HG03097 (cell line): ENCODE measurements around the gene ACKR1.
A peak's percentile ranks its signal among the peaks of the same experiment; 100 is the strongest.

Experiments used
- ATAC-seq: cut with Tn5 transposase; IDR thresholded peaks from one replicate; pipeline ENCODE4 v1.9.1; 2021; ENCODE audit not compliant: unreplicated experiment, low FRiP score

The ACKR1 gene

DNA sequence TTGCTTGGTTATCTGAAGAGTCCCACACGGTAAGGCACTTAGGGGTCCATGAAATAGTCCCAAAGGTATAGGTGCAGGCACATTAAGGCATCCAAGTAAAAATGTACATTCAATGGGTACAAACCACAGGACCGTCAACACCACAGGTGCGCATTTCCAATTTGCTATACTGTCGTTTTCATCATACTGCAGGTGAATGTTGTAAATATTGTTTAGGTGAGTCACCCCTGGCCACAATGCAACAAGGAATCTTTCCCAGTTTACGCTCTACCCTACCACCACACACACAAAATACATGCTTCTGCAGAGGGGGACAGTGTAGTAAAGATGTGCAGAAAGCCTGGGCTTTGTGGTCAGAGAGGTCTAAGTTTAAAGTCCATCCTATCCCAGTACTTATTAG lies 19.6 kb upstream of the ACKR1 start:
- ATAC-seq: no peak

DNA sequence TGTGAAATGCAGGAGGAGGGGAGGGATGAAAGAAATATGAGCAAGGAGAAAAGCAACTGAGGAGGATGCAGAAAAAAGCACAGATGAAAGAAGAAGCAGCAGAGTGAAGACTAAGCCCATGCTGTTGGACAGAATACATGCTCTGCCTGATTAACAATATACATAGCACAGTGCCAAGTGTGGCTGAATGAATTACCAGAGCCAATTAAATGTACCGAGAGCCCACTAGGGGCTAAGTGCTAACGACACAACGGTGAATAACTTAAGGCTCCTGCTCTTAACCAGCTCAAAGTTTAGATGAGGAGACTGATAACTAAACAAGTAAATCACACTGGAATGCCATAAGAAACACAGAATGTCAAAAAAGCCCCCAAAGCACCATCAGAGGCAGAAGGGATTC lies 17.6 kb upstream of the ACKR1 start:
- ATAC-seq: no peak

DNA sequence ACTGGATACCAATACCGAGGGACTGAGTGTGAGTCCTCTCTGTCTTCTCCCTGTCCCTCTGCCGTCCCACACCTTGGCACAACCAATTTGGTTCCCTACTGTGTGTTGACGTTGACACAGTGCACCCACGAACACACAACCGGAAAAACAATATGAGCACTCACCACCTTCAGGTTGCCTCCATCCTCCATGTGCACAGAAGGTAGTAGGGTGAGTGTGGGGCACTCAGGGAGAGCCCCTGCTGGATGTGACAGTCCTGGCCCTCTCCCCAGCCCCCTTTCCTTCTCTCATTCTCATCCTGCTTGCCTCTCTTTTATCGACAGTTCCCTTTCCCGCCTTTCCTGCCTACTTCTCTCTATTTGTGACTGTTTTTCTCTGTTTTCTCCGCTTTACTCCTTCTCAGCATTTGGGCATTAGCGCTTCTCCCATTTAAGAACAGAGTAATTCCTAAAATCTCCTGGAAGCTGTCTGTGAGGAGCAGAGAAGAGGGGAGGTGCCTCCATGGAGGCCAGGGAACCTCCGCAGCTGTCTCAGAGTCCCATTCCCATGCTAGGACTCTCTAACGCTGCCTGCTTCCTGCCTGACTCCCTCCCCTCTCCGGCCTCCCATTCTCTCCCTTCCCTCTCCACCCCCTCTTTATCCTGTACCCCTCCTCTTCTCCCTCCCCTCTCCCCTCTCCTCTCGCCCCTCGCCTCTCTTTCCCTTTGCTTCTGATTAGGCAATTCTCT lies 16.9 kb upstream of the ACKR1 start:
- no peak for ATAC-seq

DNA sequence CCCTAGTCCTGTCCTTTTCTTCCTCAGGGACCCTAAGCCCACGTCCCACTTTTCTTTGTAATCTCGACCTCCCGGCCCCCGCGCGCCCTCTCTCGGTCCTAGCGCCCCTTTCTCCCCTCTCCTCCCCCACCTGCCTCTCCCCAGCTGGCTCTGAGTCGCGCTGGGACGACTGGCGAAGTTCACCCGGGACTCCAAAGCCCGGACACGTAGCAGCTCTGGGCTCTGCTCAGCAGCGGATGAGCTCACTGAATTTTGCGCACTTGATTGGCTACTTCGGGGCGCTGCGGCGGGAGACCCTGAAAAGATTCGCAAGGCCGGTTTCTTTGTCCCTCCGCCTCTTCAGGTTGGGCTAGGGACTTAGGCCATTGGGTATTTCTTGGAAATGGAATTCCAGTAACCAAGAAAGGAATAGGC lies 16.3 kb upstream of the ACKR1 start:
- ATAC-seq: no peak

DNA sequence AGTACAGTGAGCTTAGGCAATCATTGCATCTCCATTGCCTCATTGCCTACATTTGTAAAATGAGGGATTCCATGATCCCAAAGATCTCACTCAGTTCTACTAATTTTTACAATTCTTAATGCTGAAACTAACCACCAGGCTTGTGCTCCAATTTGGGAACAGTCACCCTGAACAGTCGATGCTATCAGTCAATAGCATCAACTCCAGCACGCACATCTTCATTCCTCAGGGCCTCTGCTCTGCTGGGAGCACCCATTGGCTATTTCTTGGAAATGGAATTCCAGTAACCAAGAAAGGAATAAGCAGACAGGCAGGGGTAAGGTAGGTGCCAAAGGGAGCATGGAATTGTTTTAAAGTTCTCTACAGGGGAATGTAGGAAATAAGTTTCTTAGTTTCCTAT lies 14.2 kb upstream of the ACKR1 start:
- ATAC-seq: no peak

DNA sequence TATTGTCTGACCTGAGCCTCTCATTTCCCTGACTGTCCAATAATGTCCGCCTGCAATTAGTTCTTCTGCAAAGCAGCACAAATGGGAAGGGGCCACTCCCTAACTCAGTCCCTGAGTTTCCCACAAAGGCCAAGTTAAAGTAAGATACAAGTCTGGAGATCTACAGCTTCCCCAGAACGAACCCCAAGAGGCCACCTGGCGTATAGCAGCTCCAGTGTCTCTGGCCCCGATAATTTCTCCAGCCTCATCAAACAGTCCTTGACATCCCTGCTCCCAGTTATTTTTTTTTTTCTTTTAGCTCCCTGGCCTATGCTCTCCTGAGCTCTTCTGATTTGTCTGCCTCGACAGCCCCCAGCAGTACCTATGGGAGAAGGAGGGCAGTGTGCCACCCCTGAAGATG lies 8.1 kb upstream of the ACKR1 start:
- ATAC-seq: no peak

DNA sequence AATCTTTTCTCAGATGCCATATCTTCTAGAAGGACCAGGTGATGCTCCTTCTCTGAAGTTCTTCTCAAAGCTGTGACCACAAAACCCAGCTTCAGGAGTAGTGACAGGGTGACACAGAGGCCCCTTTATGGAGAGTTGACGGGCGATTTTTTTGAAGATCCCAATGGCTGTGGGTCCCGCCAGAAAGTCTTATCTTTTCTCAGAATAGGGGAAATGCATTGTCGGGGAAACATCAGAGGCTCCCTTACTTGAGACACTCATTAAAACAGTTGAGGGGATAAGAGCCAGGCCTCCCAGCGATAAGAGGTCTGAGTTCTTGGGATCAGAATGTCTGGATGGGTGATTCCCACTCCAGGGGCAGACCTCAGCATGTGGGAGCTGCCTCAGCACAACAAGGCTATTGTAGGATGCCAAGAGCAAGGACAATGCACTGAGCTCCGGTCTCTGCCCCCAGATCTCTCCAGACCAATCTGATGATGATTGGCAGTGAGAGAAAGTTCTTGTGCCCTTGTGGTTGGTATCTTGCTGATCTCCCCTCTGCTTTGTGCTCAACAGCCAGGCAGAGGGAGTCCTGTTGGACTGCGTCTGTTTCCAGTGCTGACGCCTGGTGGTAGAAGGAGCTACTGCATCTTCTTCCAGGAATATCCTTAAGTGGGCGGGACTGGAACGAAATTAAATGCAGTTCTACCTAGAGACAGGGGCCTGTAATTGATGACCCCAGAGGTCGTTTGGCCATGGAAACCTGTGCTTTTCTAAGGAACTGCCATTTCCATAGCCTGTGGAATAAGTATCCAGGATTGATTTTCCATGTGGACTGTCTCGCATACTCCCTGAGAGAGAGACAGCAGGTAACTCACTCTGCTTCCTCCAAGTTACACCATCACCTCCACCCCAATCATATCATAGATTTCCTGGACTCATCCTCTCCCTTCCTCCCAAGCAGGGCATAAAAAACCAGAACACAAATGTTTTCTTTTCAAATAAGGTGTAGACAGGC lies 6.8 kb upstream of the ACKR1 start:
- ATAC-seq: peak; percentile 94

DNA sequence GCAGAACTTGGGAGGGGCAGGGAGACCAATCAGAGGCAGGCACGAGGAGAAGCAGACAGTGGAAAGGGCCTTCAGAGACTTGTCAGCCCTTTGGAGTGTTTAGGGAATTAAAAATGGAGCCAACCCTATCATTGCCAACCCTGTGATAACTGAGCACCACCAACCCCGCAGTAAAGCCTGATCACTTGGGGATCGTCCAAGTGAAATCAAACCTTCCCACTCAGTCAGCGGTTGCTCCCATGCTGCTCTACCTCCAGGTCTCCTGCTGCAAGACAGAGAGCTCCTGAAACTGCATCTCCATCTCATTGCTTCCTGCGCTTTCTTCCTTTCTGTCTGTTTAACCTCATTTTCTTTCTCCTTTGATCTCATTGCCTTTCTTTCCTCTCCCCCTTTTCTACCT lies 4.8 kb upstream of the ACKR1 start:
- ATAC-seq: no peak

DNA sequence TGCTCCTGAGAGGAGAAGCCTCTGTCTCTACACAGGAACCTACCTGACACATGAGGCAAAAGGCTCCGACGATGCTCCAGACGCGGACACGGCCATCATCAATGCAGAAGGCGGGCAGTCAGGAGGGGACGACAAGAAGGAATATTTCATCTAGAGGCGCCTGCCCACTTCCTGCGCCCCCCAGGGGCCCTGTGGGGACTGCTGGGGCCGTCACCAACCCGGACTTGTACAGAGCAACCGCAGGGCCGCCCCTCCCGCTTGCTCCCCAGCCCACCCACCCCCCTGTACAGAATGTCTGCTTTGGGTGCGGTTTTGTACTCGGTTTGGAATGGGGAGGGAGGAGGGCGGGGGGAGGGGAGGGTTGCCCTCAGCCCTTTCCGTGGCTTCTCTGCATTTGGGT lies 3.9 kb upstream of the ACKR1 start:
- ATAC-seq: no peak

DNA sequence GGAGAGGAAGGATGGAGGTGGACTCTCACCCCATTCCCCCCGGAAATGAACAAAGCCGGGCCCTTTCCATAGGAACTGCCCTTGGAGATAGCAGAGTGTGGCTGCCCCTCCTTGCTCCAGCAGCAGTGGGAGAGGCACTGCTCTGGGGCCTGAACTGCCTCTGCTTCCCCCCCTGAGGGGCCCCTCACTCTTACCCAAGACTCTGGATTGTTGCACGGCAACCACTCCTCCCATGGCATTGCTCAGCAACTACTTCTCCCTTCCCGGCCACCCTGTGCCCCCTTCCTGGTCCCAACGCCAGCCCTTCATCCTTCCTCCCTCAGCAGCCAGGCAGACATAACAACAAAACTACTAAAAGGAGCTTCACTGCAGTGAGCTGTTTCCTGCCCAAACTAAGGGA lies 3.0 kb upstream of the ACKR1 start:
- no peak for ATAC-seq

DNA sequence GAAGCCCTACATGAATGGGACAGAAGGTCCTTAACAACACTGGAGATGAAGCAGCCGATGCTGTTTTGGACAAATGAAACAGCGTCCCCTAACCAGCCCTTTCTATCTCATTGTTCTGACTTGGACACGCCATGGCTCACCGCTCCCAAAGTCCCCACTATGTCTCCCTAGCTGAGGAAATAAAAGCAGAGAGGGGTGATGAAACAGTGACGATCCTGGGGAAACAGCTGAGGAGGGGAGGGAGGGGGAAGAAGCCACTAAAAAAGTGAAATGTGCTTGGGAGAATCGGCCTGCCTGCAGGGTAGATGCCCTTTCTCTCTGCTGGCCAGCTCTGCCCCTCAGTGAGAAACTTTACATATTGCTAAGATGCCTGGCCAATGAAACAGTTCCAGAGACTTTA lies 1.1 kb upstream of the ACKR1 start:
- no peak for ATAC-seq

DNA sequence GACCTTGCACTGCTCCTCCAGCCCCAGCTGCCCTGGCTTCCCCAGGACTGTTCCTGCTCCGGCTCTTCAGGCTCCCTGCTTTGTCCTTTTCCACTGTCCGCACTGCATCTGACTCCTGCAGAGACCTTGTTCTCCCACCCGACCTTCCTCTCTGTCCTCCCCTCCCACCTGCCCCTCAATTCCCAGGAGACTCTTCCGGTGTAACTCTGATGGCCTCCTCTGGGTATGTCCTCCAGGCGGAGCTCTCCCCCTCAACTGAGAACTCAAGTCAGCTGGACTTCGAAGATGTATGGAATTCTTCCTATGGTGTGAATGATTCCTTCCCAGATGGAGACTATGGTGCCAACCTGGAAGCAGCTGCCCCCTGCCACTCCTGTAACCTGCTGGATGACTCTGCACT lies 550 bp downstream of the ACKR1 start:
- ATAC-seq: no peak

DNA sequence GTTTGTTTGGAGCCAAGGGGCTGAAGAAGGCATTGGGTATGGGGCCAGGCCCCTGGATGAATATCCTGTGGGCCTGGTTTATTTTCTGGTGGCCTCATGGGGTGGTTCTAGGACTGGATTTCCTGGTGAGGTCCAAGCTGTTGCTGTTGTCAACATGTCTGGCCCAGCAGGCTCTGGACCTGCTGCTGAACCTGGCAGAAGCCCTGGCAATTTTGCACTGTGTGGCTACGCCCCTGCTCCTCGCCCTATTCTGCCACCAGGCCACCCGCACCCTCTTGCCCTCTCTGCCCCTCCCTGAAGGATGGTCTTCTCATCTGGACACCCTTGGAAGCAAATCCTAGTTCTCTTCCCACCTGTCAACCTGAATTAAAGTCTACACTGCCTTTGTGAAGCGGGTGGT lies 1.4 kb downstream of the ACKR1 start:
- ATAC-seq: no peak

DNA sequence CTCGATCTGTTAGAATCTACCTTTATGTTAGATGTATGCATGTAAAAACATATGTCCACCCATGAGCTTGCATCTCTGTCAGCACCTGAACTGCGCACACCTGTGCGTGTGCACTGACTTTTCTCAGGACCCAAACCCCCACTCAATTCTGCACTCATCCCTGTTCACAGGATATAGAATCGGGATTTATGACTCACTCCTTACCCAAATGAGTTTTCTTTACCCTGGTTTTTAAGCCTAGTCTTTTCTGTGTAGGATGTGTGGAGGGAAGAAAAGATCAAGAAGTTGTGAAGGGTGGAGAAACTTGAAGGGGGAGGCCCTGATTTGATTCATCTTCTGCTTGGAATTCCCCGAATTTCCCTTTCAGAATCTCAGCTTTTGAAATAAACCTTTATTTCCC lies 2.4 kb downstream of the ACKR1 start:
- no peak for ATAC-seq

DNA sequence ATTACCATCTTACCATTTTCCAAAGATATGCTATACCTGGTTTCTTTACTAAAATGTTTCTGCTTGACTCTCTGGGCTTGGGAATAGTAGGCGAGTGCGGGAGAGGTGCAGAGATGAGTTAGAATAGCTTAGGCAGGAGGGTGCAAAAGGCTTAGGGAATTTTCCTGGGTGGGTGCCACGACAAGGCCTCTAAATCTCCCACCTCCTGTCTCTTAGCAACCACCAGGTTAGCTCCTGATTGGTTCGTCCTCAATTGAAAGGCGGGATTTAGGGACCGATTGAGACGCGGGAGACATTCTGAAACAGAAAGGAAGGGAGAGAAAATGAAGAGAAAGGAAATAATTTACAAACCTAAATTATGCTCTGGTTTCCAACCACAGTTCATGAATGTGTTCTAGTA lies 3.1 kb downstream of the ACKR1 start:
- no peak for ATAC-seq

DNA sequence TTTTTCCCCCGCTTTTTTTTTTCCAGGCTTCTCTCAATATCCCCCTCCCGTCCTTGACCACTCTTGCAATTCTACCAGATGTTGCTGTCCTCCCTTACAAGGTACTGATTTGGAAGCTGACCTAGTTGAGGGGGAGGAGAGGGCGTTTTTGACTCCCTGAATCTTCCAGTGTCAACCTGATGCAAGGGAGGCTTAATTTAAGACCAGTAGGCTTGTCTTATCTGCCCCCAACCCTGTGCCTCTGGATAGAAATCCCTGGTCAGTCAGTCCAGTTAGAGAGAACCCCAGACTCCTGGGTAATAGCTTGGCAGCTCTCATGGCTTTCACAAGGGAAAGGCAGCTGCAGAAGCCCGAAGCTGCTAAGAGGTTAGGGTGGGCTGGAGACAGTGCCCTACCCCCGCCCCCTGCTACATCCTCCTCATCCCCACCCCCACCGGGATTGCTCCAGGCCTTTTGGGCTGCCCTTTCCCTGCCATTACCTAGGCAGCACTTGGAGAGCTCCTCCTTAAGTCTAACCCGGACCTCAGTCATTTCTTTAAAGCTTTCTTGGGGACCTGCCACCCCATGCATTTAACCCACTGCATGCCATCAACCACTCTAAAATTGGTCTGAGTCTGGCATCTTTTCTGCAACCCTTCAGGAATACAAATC lies 3.6 kb downstream of the ACKR1 start:
- ATAC-seq: no peak

DNA sequence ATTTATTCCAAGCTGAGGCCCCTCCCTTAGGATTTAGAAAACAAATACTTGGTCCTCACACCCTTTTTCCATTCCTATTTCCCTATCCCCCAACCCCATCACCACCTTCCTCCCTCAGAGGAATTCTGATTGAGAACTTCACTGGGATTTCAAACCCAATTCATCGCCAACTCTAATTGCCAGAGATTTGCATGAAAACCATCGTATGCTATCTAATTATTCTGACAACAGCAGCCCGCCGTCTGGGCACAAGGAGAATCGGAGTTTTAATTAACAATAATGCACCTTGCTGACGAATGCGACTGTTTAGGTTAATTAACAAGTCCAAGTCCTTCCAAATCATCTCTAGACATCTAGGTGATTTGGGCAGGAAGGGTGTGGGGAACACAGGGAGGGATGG lies 4.4 kb downstream of the ACKR1 start:
- no peak for ATAC-seq

DNA sequence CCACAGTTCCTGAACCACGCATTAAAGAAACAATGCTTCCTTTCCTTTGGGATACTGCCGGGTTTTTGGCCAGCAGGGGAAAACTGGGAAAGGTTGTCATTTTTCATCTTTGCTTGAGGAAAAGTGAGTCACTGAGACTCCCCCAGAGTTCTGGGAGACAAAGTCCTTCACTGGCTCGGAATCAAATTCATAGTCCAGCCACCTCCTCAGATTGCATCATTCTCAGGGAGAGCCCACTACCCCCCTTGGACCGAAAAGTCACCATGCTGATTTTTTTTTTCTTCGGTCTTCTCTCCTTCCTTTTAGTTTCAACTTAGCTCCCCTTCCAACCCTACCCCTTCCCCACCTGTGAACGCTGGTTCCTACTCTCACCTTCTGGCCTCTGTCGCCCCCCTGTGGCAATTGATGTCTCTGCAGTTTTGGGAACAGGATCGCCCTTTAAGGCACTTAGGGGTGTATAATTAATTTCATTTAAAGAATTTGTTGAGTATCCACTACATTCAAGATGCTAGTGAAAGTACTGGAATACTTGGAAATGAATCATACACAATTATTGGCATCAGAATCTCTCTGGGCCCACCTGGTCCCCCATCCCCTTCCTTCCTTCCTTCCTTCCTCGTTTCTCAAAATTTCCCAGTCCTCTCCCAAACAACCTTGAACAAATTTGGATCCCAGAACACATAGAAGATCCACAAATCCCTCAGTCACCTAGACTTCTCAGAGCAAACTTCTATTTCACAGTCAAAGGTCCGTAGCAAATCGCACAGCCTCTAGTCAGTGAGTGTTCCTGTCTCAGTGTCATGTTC lies 6.9 kb downstream of the ACKR1 start:
- no peak for ATAC-seq

DNA sequence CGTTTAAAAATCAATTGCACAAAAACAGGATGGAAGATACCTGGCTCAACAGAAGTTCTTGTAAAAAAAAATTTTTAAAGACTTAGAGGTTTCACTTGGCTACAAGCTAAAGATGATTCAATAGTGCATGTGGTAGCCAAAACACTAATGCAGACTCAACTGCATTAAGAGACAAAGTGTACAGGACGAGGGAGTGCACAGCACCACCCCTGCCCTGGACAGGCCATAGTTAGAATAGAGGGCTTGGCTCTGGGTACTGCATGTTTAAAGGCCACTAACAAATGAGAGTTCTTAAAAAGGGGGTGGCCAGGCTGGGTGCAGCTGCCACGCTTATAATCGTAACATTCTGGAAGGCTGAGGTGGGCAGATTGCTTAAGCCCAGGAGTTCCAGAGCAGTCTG lies 7.9 kb downstream of the ACKR1 start:
- no peak for ATAC-seq

DNA sequence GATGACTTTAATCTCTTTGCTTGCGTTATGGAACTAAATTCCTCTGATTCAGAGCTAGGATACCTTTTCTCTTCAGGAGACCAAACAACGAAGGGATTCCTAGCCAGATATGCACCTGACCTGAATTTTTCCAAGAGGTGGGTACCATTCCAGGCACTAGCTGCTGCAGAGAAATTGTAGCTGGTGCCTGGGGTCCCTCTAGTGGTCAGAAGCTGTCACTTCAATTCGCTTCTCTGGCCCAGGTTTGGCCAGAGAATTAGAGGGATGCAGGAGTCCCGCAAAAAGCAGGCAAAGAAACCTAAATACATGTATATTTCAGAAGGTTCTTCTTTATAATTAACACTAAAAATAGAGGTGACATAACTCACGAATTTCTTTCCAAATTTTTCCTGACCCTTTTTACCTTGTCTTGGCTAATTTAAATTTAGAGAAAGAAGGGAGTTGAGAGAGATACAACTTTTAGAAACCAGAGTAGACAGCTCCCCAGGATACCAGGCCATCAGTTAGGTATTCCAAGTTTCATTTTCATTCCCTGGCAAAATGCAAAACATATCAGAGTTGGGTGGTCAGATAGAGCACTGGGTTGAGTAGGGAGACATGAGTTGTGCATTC lies 9.6 kb downstream of the ACKR1 start:
- ATAC-seq: no peak
